SK-N-SH (cell line): Measurements from ENCODE around the gene LMNB1. TPM values are rescaled to one million over a fixed set of nuclear protein-coding genes. Genes with fewer than 3 reads are reported as not detected.

Experiments
- CTCF ChIA-PET: fragments of 300-600, 350-600 bp; formaldehyde crosslinking; extraction: SDS; loops from one replicate; lab custom pipeline; 2021; lab: Yijun Ruan, JAX
- POLR2A ChIA-PET: fragments of 350-600 bp; sonication (Branson Sonifier 250); formaldehyde crosslinking; extraction: SDS; loops from one replicate; lab custom pipeline; 2020; ENCODE audit warnings: antibody characterized with exemption, inconsistent platforms; lab: Yijun Ruan, JAX
- DNase-seq: peaks from one replicate; pipeline ENCODE4 v3.0.0; 2012
- H2AFZ ChIP-seq: fragments of 200-600 bp; sonication (generic); 2 replicates; pipeline ENCODE4 v1.8.1; 2016; ENCODE audit warnings: antibody characterized with exemption, mild to moderate bottlenecking, low read depth
- H3F3A ChIP-seq: fragments of 200-600 bp; sonication (generic); replicated peaks from 2 replicates; pipeline ENCODE3; 2016; ENCODE audit warnings: antibody characterized with exemption, mild to moderate bottlenecking; ENCODE audit not compliant: insufficient read depth
- H3K27ac ChIP-seq, 2 experiments: fragments of 200-500 bp in 1 of 2; fragments of 200-600 bp in 1 of 2; sonication (Bioruptor generic) in 1 of 2; sonication (generic), shearing (Covaris generic) in 1 of 2; 2 replicates each; pipeline versions ENCODE4 v1.5.1 to v1.6.1; 2014 to 2016; ENCODE audit warnings: low read depth in 2 of 2, inconsistent platforms in 1 of 2, low read length in 1 of 2, mild to moderate bottlenecking in 1 of 2, mixed read lengths in 1 of 2
- H3K27me3 ChIP-seq: fragments of 200-600 bp; sonication (generic), shearing (Covaris generic); 2 replicates; pipeline ENCODE4 v1.6.1; 2016; ENCODE audit warnings: mixed run types; ENCODE audit not compliant: insufficient read depth
- H3K36me3 ChIP-seq, 2 experiments: fragments of 200-500 bp in 1 of 2; fragments of 200-600 bp in 1 of 2; sonication (Bioruptor generic) in 1 of 2; sonication (generic) in 1 of 2; replicated peaks in 1 of 2; 2 replicates each; pipeline versions ENCODE3 to v1.5.1; 2014 to 2016; ENCODE audit warnings: low read length in 1 of 2, mild to moderate bottlenecking in 1 of 2; ENCODE audit not compliant: insufficient read depth in 2 of 2, control insufficient read depth in 1 of 2
- H3K4me1 ChIP-seq, 2 experiments: fragments of 200-500 bp in 1 of 2; fragments of 200-600 bp in 1 of 2; sonication (Bioruptor generic) in 1 of 2; sonication (generic), shearing (Covaris generic) in 1 of 2; 2 replicates each; pipeline versions ENCODE4 v1.5.1 to v1.6.1; 2014 to 2016; ENCODE audit warnings: low read depth in 1 of 2, low read length in 1 of 2, mixed run types in 1 of 2; ENCODE audit not compliant: insufficient read depth in 2 of 2, control insufficient read depth in 1 of 2
- H3K4me2 ChIP-seq: fragments of 200-600 bp; sonication (generic), shearing (Covaris generic); 2 replicates; pipeline ENCODE4 v1.6.1; 2017; ENCODE audit warnings: mixed run types
- H3K4me3 ChIP-seq, 2 experiments: fragments of 200-500 bp in 1 of 2; fragments of 200-600 bp in 1 of 2; sonication (Bioruptor generic) in 1 of 2; sonication (generic), shearing (Covaris generic) in 1 of 2; 2 replicates each; pipeline versions ENCODE4 v1.5.1 to v1.8.1; 2014 to 2016; ENCODE audit warnings: low read depth in 2 of 2, inconsistent platforms in 1 of 2, low read length in 1 of 2, mild to moderate bottlenecking in 1 of 2, mixed read lengths in 1 of 2, moderate library complexity in 1 of 2
- H3K79me2 ChIP-seq: fragments of 200-600 bp; sonication (generic); 2 replicates; pipeline ENCODE4 v1.8.1; 2017; ENCODE audit warnings: mild to moderate bottlenecking; ENCODE audit not compliant: insufficient read depth
- H3K9ac ChIP-seq: fragments of 200-600 bp; sonication (generic); 2 replicates; pipeline ENCODE4 v1.6.1; 2017; ENCODE audit warnings: mixed run types
- H3K9me2 ChIP-seq: fragments of 200-600 bp; sonication (generic); 2 replicates; pipeline ENCODE4 v1.6.1; 2017; ENCODE audit warnings: mixed run types
- H3K9me3 ChIP-seq: fragments of 200-600 bp; sonication (generic); 2 replicates; pipeline ENCODE4 v1.6.1; 2017; ENCODE audit warnings: mixed run types, mild to moderate bottlenecking, moderate library complexity
- H4K20me1 ChIP-seq: fragments of 200-600 bp; sonication (generic); 2 replicates; pipeline ENCODE4 v1.6.1; 2017; ENCODE audit warnings: mild to moderate bottlenecking, mixed run types; ENCODE audit not compliant: insufficient read depth
- CHD2 ChIP-seq: fragments of 150-350 bp; IDR thresholded peaks from 2 replicates; pipeline ENCODE4 v1.6.1; 2018; ENCODE audit warnings: low read length; ENCODE audit not compliant: partially characterized antibody
- EZH2phosphoT487 ChIP-seq: fragments of 200-600 bp; sonication (generic); IDR thresholded peaks from 2 replicates; pipeline ENCODE4 v1.6.1; 2017; ENCODE audit warnings: low read depth, mixed run types, mild to moderate bottlenecking, antibody characterized with exemption, moderate library complexity, borderline replicate concordance
- FOXM1 ChIP-seq: IDR thresholded peaks from 2 replicates; pipeline ENCODE4 v1.4.0; 2012; ENCODE audit warnings: low read depth, mild to moderate bottlenecking
- GABPA ChIP-seq: IDR thresholded peaks from 2 replicates; pipeline ENCODE4 v1.4.0; 2012; ENCODE audit warnings: low read depth, mild to moderate bottlenecking
- MXI1 ChIP-seq: IDR thresholded peaks from 2 replicates; pipeline ENCODE4 v1.6.1; 2012; ENCODE audit warnings: mild to moderate bottlenecking, low read depth, low read length, improper control_type of control experiment
- POLR2AphosphoS5 ChIP-seq: IDR thresholded peaks from 2 replicates; pipeline ENCODE4 v1.6.1; 2012; ENCODE audit warnings: low read depth, low read length
- RFX5 ChIP-seq: IDR thresholded peaks from 2 replicates; pipeline ENCODE4 v1.6.1; 2012; ENCODE audit warnings: mild to moderate bottlenecking, improper control_type of control experiment, low read length
- TCF12 ChIP-seq: IDR thresholded peaks from 2 replicates; pipeline ENCODE4 v1.4.0; 2012
- WGBS: methylation state at CpG from one replicate; pipeline ENCODE4 v1.1.6; 2017; ENCODE audit warnings: low lambda C conversion rate; 5-methylcytosine and 5-hydroxymethylcytosine counted together
- polyA plus RNA-seq, 3 experiments: library from polyadenylated mRNA; depleted of rRNA; stranded (reverse); fragments of >200 nt; gene quantifications; 2 replicates each; pipeline ENCODE4 v1.2.3, GENCODE V29; 2012
- TF ChIP-seq, protein P1 (sequence below): fragments of 150-350 bp; IDR thresholded peaks from 2 replicates; pipeline ENCODE4 v1.6.1; 2017; ENCODE audit warnings: antibody characterized with exemption, low read length, low read depth, borderline replicate concordance
- TF ChIP-seq, protein P2 (sequence below): IDR thresholded peaks from 2 replicates; pipeline ENCODE4 v1.6.1; 2012; ENCODE audit warnings: mild to moderate bottlenecking, low read depth, low read length, moderate library complexity

LMNB1 gene
- polyA plus RNA-seq, 1 of the 3 experiments (the other 2 are of a cell fraction) = 34.9 TPM

DNA sequence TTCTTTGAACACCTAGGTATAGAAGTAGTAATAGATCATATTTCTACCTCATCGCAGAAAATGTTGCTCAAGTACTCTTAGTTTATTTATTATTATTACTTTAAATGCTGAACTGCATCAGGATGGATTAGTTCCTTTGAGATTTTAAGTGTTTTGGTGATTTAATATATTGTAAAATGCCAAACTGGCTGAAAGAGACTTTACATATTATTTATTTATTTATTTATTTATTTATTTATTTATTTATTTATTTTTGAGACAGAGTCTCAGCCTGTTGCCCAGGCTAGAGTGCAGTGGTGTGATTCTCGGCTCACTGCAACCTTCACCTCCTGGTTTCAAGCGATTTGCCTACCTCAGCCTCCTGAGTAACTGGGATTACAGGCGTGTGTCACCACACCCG is 42.3 kb downstream of the LMNB1 start (continued):
- TF ChIP-seq FOXM1 = no peak
- TF ChIP-seq, all 33 proteins: peak for 0

DNA sequence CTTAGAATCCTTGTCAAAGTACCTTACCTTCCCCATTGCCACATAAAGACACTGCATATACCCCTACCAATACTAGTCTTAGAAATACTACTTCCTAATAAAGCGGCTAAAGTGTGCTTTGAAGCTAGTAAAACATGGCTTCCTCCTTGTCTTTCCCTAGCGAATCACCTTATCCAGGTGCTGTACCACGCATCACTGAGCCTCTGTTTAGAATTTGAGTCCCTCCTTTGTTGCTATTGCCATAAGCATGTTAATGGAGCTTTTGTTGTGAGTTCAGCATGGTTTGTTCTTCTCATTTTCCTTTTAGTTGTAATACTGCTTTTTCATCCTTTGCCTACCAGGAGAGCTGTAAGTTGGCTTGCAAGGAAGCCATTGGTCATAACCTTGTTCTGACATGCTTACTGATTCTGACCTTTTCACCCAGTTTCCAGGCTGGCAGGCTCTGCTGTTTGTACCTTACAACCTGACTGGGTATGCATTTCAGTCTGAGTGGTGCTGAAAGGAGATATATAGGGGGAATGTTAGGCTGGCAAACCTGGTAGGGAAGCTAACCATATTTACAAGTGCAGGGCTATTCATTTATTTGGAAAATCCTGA is 49.8 kb downstream of the LMNB1 start:
- Histone ChIP-seq H3K27ac (no peak overlapping the region), H4K20me1 (no peaks in the 10 kb centered on the region), H3F3A (peaks cover 4% of the 10 kb centered on the region), H3K9ac (no peak overlapping the region), H2AFZ (no peak overlapping the region), H3K9me3 (no peaks in the 10 kb centered on the region), H3K4me3 (no peak overlapping the region), H3K4me1 (peaks cover 0 to 2% of the 10 kb centered on the region in 2 experiments; a peak in 2 of 4 replicates), H3K79me2 (peaks cover 52% of the 10 kb centered on the region), H3K4me2 (no peak overlapping the region), H3K9me2 (no peaks in the 10 kb centered on the region), H3K36me3 (peaks cover 48 to 85% of the 10 kb centered on the region in 2 experiments), H3K27me3 (no peaks in the 10 kb centered on the region)
- TF ChIP-seq EZH2phosphoT487 (no peak), GABPA (no peak), MXI1 (no peak), CHD2 (no peak), TCF12 (no peak)
- TF ChIP-seq, protein P1, sequence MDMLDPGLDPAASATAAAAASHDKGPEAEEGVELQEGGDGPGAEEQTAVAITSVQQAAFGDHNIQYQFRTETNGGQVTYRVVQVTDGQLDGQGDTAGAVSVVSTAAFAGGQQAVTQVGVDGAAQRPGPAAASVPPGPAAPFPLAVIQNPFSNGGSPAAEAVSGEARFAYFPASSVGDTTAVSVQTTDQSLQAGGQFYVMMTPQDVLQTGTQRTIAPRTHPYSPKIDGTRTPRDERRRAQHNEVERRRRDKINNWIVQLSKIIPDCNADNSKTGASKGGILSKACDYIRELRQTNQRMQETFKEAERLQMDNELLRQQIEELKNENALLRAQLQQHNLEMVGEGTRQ = no peak
- CTCF ChIA-PET = interaction anchor here (0.9 to 1.8 kb wide), 5 partner anchors 11 to 151 kb away, joined by 3 to 6 read pairs (median 4); no protein-coding TSS in a partner anchor
- POLR2A ChIA-PET = interaction anchor here (0.6 kb wide), 1 partner anchor 14 kb away, joined by 3 read pairs; no protein-coding TSS in a partner anchor
- DNase-seq = no peak
- 96% methylated on average over 3 of the region's 3 CpGs for WGBS

DNA sequence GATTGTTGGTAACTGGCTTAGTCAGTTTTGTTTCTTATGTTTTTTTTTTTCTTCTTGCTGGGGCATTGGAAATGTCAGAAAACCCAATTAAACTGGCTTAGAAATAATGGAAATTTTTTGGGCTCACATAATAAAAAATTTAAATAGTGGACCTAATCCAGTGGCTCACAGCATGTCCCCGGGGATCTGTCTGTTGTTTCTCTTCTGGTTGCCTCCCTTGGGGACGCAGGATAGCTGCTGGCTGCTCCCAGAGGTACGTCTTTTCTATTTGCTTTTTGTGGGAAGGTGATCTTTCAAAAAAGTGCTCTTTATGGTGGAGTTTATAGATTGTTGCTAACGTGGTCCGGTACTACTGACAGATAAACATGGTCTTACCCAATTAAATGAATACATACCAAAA is 52.2 kb downstream of the LMNB1 start:
- WGBS = 92% methylated on average over 5 of the region's 5 CpGs
- Histone ChIP-seq H3K27ac (no peak overlapping the region), H3K79me2 (peaks cover 37% of the 10 kb centered on the region), H3K27me3 (no peaks in the 10 kb centered on the region), H3K9me3 (no peaks in the 10 kb centered on the region), H3K36me3 (peaks cover 54 to 79% of the 10 kb centered on the region in 2 experiments), H3K4me1 (peaks cover 0 to 2% of the 10 kb centered on the region in 2 experiments; a peak in 1 of 4 replicates), H3K4me3 (no peak overlapping the region), H4K20me1 (no peaks in the 10 kb centered on the region), H3K9ac (no peak overlapping the region), H3K9me2 (no peaks in the 10 kb centered on the region), H2AFZ (no peak overlapping the region), H3K4me2 (no peak overlapping the region), H3F3A (no peaks in the 10 kb centered on the region)
- DNase-seq = no peak
- TF ChIP-seq, protein P2, sequence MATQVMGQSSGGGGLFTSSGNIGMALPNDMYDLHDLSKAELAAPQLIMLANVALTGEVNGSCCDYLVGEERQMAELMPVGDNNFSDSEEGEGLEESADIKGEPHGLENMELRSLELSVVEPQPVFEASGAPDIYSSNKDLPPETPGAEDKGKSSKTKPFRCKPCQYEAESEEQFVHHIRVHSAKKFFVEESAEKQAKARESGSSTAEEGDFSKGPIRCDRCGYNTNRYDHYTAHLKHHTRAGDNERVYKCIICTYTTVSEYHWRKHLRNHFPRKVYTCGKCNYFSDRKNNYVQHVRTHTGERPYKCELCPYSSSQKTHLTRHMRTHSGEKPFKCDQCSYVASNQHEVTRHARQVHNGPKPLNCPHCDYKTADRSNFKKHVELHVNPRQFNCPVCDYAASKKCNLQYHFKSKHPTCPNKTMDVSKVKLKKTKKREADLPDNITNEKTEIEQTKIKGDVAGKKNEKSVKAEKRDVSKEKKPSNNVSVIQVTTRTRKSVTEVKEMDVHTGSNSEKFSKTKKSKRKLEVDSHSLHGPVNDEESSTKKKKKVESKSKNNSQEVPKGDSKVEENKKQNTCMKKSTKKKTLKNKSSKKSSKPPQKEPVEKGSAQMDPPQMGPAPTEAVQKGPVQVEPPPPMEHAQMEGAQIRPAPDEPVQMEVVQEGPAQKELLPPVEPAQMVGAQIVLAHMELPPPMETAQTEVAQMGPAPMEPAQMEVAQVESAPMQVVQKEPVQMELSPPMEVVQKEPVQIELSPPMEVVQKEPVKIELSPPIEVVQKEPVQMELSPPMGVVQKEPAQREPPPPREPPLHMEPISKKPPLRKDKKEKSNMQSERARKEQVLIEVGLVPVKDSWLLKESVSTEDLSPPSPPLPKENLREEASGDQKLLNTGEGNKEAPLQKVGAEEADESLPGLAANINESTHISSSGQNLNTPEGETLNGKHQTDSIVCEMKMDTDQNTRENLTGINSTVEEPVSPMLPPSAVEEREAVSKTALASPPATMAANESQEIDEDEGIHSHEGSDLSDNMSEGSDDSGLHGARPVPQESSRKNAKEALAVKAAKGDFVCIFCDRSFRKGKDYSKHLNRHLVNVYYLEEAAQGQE = no peak
- TF ChIP-seq POLR2AphosphoS5 = no peak
- TF ChIP-seq CHD2 = no peak
- no peak for TF ChIP-seq RFX5
- POLR2A ChIA-PET = no interaction called here
- CTCF ChIA-PET = interaction anchor here (1.1 kb wide), 1 partner anchor 20 kb away, joined by 3 read pairs; no protein-coding TSS in a partner anchor
